Stimulated activated naive B cell treated with anti-CD40 and anti-IgM and Interleukin-4, amounts not matched to agents 10 μg/mL and 1 μg/mL and 100 μg/mL, for 72 hours (primary cell): ENCODE results near the gene PPP5C.
"Not testable (repeated sequence)": the region's sequence is repeated elsewhere in the genome, so short reads cannot be mapped to it uniquely, and the experiment has no call there.

ENCODE experiments used
- ATAC-seq, 2 donors: fragments of 150-1000 bp; cut with Tn5 transposase; replicated peaks; 2 replicates each; pipeline ENCODE4 v1.10.0; 2021; ENCODE audit warnings: moderate library complexity in 1 of 2
- DNase-seq: peaks from one replicate; pipeline ENCODE4 v3.0.0; 2021
- H3K27ac Mint-ChIP-seq: one replicate; pipeline ENCODE4 v1.8.0; 2022; ENCODE audit warnings: mild to moderate bottlenecking, mixed read lengths
- H3K27me3 Mint-ChIP-seq, 2 donors: one replicate each; pipeline ENCODE4 v1.8.0; 2022; ENCODE audit warnings: mixed read lengths in 2 of 2
- H3K36me3 Mint-ChIP-seq, 2 donors: one replicate each; pipeline ENCODE4 v1.8.0; 2022; ENCODE audit warnings: mixed read lengths in 2 of 2, mild to moderate bottlenecking in 1 of 2
- H3K4me1 Mint-ChIP-seq, 2 donors: one replicate each; pipeline ENCODE4 v1.8.0; 2022; ENCODE audit warnings: mixed read lengths in 2 of 2, mild to moderate bottlenecking in 1 of 2
- H3K4me3 Mint-ChIP-seq, 2 donors: one replicate each; pipeline ENCODE4 v1.8.0; 2022; ENCODE audit warnings: mild to moderate bottlenecking in 2 of 2, mixed read lengths in 2 of 2, moderate library complexity in 1 of 2
- H3K9me3 Mint-ChIP-seq, 2 donors: one replicate each; pipeline ENCODE4 v1.8.0; 2022; ENCODE audit warnings: mixed read lengths in 2 of 2, mild to moderate bottlenecking in 1 of 2

PPP5C gene

GRCh38 chr19:46409191-46409590 is 62.3 kb downstream of the PPP5C start:
- no peak for DNase-seq
- H3K4me3 Mint-ChIP-seq: no peak overlapping the region
- H3K27ac Mint-ChIP-seq: no peak overlapping the region
- H3K36me3 Mint-ChIP-seq: peaks cover 0 to 7% of the 10 kb centered on the region in 2 donors
- ATAC-seq: no peak
- H3K9me3 Mint-ChIP-seq: no peaks in the 10 kb centered on the region
- peaks cover 14 to 16% of the 10 kb centered on the region in 2 donors for H3K4me1 Mint-ChIP-seq
- H3K27me3 Mint-ChIP-seq: peaks cover 70 to 82% of the 10 kb centered on the region in 2 donors

GRCh38 chr19:46410205-46411087 is 63.6 kb downstream of the PPP5C start:
- no peak overlapping the region for H3K27ac Mint-ChIP-seq
- H3K27me3 Mint-ChIP-seq: peaks cover 77 to 87% of the 10 kb centered on the region in 2 donors
- no peak overlapping the region for H3K4me3 Mint-ChIP-seq
- peaks cover 0 to 7% of the 10 kb centered on the region in 2 donors for H3K36me3 Mint-ChIP-seq
- peaks cover 9 to 11% of the 10 kb centered on the region in 2 donors for H3K4me1 Mint-ChIP-seq
- ATAC-seq (no peak), DNase-seq (no peak)
- H3K9me3 Mint-ChIP-seq: no peaks in the 10 kb centered on the region

GRCh38 chr19:46411088-46411924 is 64.4 kb downstream of the PPP5C start:
- no peak overlapping the region for H3K4me3 Mint-ChIP-seq
- peaks cover 78 to 87% of the 10 kb centered on the region in 2 donors for H3K27me3 Mint-ChIP-seq
- no peak for DNase-seq
- H3K27ac Mint-ChIP-seq: no peak overlapping the region
- no peak for ATAC-seq
- no peaks in the 10 kb centered on the region for H3K9me3 Mint-ChIP-seq
- H3K4me1 Mint-ChIP-seq: peaks cover 9 to 11% of the 10 kb centered on the region in 2 donors
- peaks cover 0 to 7% of the 10 kb centered on the region in 2 donors for H3K36me3 Mint-ChIP-seq

- H3K36me3 Mint-ChIP-seq: peaks cover 0 to 7% of the 10 kb centered on the region in 2 donors
- H3K27me3 Mint-ChIP-seq: peaks cover 76 to 87% of the 10 kb centered on the region in 2 donors
- no peak for ATAC-seq
- H3K27ac Mint-ChIP-seq: no peak overlapping the region
- no peak for DNase-seq
- H3K4me1 Mint-ChIP-seq: peaks cover 9 to 11% of the 10 kb centered on the region in 2 donors
- no peaks in the 10 kb centered on the region for H3K9me3 Mint-ChIP-seq
- H3K4me3 Mint-ChIP-seq: no peak overlapping the region
These were observed 65.2 kb downstream of the PPP5C start for GRCh38 chr19:46411925-46412649.

- H3K27me3 Mint-ChIP-seq: peaks cover 71 to 81% of the 10 kb centered on the region in 2 donors
- peak overlapping the region in 1 of 2 donors; percentile 6 for H3K4me3 Mint-ChIP-seq
- peaks cover 9 to 10% of the 10 kb centered on the region in 2 donors for H3K4me1 Mint-ChIP-seq
- no peak overlapping the region for H3K27ac Mint-ChIP-seq
- no peaks in the 10 kb centered on the region for H3K9me3 Mint-ChIP-seq
- DNase-seq (no peak), ATAC-seq (no peak)
- H3K36me3 Mint-ChIP-seq: peaks cover 0 to 7% of the 10 kb centered on the region in 2 donors
These were observed 65.9 kb downstream of the PPP5C start for GRCh38 chr19:46412650-46413261.

- no peaks in the 10 kb centered on the region for H3K9me3 Mint-ChIP-seq
These were observed 66.6 kb downstream of the PPP5C start, which contains the start of gene CCDC8 for GRCh38 chr19:46413262-46414031. Gene CCDC8 (minus strand): TSS chr19:46413564. CDS start chr19:46412810, 754 bp downstream.

GRCh38 chr19:46414899-46415298 is 68.0 kb downstream of the PPP5C start:
- peaks cover 69 to 85% of the 10 kb centered on the region in 2 donors for H3K27me3 Mint-ChIP-seq
- not testable (repeated sequence) for H3K4me1 Mint-ChIP-seq, H3K4me3 Mint-ChIP-seq, H3K9me3 Mint-ChIP-seq, ATAC-seq, DNase-seq, H3K36me3 Mint-ChIP-seq, H3K27ac Mint-ChIP-seq

More at GRCh38 chr19:46413262-46414031, 66.6 kb downstream of the PPP5C start, which contains the start of gene CCDC8:
- Mint-ChIP-seq H3K27me3 (peaks cover 64 to 78% of the 10 kb centered on the region in 2 donors), H3K4me1 (peaks cover 6 to 9% of the 10 kb centered on the region in 2 donors), H3K36me3 (peaks cover 0 to 7% of the 10 kb centered on the region in 2 donors), H3K4me3 (peak within 1 kb of the TSS in 1 of 2 donors; percentile 6), H3K27ac (no peak within 1 kb of the TSS)
- ATAC-seq: no peak
- no peak for DNase-seq

- H3K27me3 Mint-ChIP-seq: peaks cover 63 to 89% of the 10 kb centered on the region in 2 donors
- not testable (repeated sequence) for ATAC-seq, DNase-seq, H3K9me3 Mint-ChIP-seq, H3K27ac Mint-ChIP-seq, H3K36me3 Mint-ChIP-seq, H3K4me1 Mint-ChIP-seq, H3K4me3 Mint-ChIP-seq
These were observed 69.2 kb downstream of the PPP5C start for GRCh38 chr19:46415804-46416709.

- ATAC-seq (no peak), DNase-seq (no peak)
- Mint-ChIP-seq H3K4me3 (no peak overlapping the region), H3K4me1 (no peaks in the 10 kb centered on the region), H3K36me3 (no peaks in the 10 kb centered on the region), H3K9me3 (no peaks in the 10 kb centered on the region), H3K27ac (no peak overlapping the region), H3K27me3 (peaks cover 43 to 76% of the 10 kb centered on the region in 2 donors)
These were observed 73.2 kb downstream of the PPP5C start for GRCh38 chr19:46420056-46420455.

GRCh38 chr19:46422344-46422743 is 75.5 kb downstream of the PPP5C start:
- no peak overlapping the region for H3K27ac Mint-ChIP-seq
- no peaks in the 10 kb centered on the region for H3K9me3 Mint-ChIP-seq
- peaks cover 0 to 2% of the 10 kb centered on the region in 2 donors for H3K36me3 Mint-ChIP-seq
- H3K4me1 Mint-ChIP-seq: peaks cover 11 to 14% of the 10 kb centered on the region in 2 donors
- DNase-seq (no peak), ATAC-seq (no peak)
- no peak overlapping the region for H3K4me3 Mint-ChIP-seq
- peaks cover 43 to 76% of the 10 kb centered on the region in 2 donors for H3K27me3 Mint-ChIP-seq

GRCh38 chr19:46423188-46423587 is 76.3 kb downstream of the PPP5C start:
- Mint-ChIP-seq H3K27ac (no peak overlapping the region), H3K9me3 (no peaks in the 10 kb centered on the region), H3K36me3 (peaks cover 0 to 2% of the 10 kb centered on the region in 2 donors), H3K4me1 (peaks cover 14 to 15% of the 10 kb centered on the region in 2 donors), H3K27me3 (peaks cover 51 to 83% of the 10 kb centered on the region in 2 donors), H3K4me3 (no peak overlapping the region)
- no peak for ATAC-seq
- no peak for DNase-seq

- Mint-ChIP-seq H3K27ac (no peak overlapping the region), H3K9me3 (no peaks in the 10 kb centered on the region), H3K4me3 (peak overlapping the region; percentile 84 to 85), H3K4me1 (peaks cover 22 to 25% of the 10 kb centered on the region in 2 donors), H3K36me3 (peaks cover 0 to 2% of the 10 kb centered on the region in 2 donors), H3K27me3 (peaks cover 64 to 85% of the 10 kb centered on the region in 2 donors)
- DNase-seq (no peak), ATAC-seq (peak; percentile 36 to 41)
These were observed 79.2 kb downstream of the PPP5C start for GRCh38 chr19:46426035-46426505.
